HL-60 (cell line): ENCODE measurements around the gene GNAT1.

ENCODE experiments used
- DNase-seq, 2 experiments: peaks; one replicate each; pipeline ENCODE4 v3.0.0-alpha.2; 2010 to 2020; ENCODE audit warnings: low read depth in 1 of 2, low spot score in 1 of 2
- H3K27ac ChIP-seq: fragments of 250-450 bp; sonication (Bioruptor Pico); replicated peaks from 2 replicates; pipeline ENCODE4 v1.5.1; 2020; ENCODE audit warnings: mild to moderate bottlenecking, moderate library complexity
- H3K27me3 ChIP-seq: fragments of 250-450 bp; sonication (Bioruptor Pico); 2 replicates; pipeline ENCODE4 v1.5.1; 2021; ENCODE audit warnings: mild to moderate bottlenecking, moderate library complexity; ENCODE audit not compliant: insufficient read depth, poor library complexity, severe bottlenecking
- H3K4me3 ChIP-seq: replicated peaks from 2 replicates; pipeline ENCODE4 v1.5.1; 2011; ENCODE audit warnings: mild to moderate bottlenecking, control low read depth, low read length; ENCODE audit not compliant: insufficient read depth
- GABPA ChIP-seq: IDR thresholded peaks from 2 replicates; pipeline ENCODE4 v1.6.1; 2012; ENCODE audit warnings: low read depth
- POLR2AphosphoS5 ChIP-seq: IDR thresholded peaks from 2 replicates; pipeline ENCODE4 v1.6.1; 2012; ENCODE audit warnings: low read depth
- SPI1 ChIP-seq: IDR thresholded peaks from 2 replicates; pipeline ENCODE4 v1.6.1; 2012; ENCODE audit warnings: low read depth, mild to moderate bottlenecking, borderline replicate concordance
- TF ChIP-seq, protein P1 (sequence below): IDR thresholded peaks from 2 replicates; pipeline ENCODE4 v1.6.1; 2012; ENCODE audit warnings: low read depth; ENCODE audit not compliant: insufficient replicate concordance
- TF ChIP-seq, protein P2 (sequence below): IDR thresholded peaks from one replicate; pipeline ENCODE4 v1.5.1; 2011; ENCODE audit warnings: low read length, control low read depth, inconsistent platforms; ENCODE audit not compliant: insufficient read depth

The GNAT1 gene

DNA sequence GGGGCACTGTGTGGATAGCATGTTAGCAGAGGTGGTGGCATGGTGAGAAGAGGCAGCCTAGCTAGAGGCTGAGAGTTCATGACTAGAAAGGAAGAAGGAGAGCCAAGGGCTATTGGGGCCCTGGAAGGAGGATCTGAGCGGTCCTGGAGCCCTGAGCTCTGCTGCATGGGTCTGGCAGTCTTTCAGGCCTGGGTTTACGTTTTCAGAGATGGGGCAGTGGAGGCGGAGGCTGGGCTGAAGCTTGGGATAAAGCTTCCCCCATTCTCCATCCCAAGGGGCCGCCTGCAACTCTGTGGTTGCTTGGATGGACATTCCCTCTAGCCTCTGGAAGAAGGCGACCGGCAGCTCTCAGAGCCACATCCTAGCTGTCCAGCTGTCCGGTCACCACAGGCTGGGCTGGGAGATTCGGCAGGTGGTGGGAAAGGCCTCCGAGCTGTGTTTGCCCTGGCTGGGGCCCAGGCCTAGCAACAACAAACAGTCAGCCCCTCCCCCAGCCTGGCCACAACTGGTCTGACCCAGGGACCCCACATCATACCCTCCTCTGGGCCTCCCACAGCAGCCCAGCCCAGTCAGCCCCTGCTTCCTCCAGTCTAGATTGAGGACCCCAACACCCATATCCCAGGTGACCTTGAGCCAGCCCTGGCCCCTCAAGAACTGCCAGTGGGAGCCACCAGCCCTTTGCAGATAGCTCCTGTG lies 11.9 kb downstream of the GNAT1 start:
- no peak overlapping the region for H3K27ac ChIP-seq
- TF ChIP-seq SPI1: no peak
- no peak for TF ChIP-seq GABPA
- TF ChIP-seq, protein P1, sequence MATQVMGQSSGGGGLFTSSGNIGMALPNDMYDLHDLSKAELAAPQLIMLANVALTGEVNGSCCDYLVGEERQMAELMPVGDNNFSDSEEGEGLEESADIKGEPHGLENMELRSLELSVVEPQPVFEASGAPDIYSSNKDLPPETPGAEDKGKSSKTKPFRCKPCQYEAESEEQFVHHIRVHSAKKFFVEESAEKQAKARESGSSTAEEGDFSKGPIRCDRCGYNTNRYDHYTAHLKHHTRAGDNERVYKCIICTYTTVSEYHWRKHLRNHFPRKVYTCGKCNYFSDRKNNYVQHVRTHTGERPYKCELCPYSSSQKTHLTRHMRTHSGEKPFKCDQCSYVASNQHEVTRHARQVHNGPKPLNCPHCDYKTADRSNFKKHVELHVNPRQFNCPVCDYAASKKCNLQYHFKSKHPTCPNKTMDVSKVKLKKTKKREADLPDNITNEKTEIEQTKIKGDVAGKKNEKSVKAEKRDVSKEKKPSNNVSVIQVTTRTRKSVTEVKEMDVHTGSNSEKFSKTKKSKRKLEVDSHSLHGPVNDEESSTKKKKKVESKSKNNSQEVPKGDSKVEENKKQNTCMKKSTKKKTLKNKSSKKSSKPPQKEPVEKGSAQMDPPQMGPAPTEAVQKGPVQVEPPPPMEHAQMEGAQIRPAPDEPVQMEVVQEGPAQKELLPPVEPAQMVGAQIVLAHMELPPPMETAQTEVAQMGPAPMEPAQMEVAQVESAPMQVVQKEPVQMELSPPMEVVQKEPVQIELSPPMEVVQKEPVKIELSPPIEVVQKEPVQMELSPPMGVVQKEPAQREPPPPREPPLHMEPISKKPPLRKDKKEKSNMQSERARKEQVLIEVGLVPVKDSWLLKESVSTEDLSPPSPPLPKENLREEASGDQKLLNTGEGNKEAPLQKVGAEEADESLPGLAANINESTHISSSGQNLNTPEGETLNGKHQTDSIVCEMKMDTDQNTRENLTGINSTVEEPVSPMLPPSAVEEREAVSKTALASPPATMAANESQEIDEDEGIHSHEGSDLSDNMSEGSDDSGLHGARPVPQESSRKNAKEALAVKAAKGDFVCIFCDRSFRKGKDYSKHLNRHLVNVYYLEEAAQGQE: no peak
- TF ChIP-seq, protein P2, sequence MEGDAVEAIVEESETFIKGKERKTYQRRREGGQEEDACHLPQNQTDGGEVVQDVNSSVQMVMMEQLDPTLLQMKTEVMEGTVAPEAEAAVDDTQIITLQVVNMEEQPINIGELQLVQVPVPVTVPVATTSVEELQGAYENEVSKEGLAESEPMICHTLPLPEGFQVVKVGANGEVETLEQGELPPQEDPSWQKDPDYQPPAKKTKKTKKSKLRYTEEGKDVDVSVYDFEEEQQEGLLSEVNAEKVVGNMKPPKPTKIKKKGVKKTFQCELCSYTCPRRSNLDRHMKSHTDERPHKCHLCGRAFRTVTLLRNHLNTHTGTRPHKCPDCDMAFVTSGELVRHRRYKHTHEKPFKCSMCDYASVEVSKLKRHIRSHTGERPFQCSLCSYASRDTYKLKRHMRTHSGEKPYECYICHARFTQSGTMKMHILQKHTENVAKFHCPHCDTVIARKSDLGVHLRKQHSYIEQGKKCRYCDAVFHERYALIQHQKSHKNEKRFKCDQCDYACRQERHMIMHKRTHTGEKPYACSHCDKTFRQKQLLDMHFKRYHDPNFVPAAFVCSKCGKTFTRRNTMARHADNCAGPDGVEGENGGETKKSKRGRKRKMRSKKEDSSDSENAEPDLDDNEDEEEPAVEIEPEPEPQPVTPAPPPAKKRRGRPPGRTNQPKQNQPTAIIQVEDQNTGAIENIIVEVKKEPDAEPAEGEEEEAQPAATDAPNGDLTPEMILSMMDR: no peak
- no peak for TF ChIP-seq POLR2AphosphoS5
- peaks cover 51% of the 10 kb centered on the region for H3K27me3 ChIP-seq
- no peak overlapping the region for H3K4me3 ChIP-seq
- DNase-seq: no peak

DNA sequence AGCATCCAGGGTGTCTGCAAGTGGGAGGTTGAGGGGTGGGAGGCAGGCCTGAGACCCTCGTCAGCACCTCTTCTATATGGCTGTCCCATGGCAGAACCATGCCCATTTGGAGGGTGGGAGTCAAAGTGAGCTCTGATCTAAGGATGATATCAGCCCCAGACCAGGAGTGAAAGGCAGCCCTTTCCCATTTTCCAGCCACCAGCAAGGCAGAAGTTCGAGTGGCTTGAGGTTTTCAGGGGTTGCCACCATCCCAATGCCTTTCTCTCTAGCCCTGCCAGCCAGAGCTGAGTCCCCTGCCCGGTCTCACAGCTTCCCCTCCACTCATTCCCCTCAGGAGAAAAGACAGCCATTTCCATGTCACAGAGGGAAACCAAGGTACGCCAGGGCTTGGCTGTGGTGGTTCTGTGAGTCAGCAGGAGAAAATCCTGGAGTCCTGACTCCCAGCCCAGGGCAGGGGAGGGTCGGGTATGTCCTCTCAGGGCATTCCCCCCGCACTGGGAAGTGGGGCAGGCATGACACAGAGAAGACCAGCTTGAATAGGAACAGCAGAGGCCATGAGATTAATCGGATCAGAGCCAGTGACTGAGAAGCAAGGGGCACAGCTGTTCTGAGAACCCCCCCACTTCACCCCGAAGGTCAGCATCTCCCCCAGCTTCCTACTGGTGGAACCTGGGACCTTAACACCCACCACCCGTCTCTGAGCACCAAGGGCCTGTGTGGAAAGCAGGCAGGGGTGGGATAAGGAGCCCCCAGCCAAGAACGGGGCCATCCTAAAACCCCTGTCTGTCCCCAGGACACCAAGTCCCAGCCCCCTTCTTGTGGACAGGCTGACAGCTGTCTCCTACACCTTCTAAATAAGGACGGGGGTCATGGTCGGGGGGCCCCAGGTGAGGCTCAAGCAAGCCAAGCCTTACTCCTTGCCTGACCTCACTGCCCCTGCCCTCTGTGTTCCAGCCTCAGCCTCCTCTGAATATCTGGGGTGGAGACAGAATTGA lies 12.7 kb downstream of the GNAT1 start:
- H3K27me3 ChIP-seq: peaks cover 50% of the 10 kb centered on the region
- H3K27ac ChIP-seq: no peak overlapping the region
- H3K4me3 ChIP-seq: no peak overlapping the region
- no peak for DNase-seq
- TF ChIP-seq, protein P2: no peak
- TF ChIP-seq SPI1 (no peak), POLR2AphosphoS5 (no peak)
- TF ChIP-seq, protein P1: no peak

DNA sequence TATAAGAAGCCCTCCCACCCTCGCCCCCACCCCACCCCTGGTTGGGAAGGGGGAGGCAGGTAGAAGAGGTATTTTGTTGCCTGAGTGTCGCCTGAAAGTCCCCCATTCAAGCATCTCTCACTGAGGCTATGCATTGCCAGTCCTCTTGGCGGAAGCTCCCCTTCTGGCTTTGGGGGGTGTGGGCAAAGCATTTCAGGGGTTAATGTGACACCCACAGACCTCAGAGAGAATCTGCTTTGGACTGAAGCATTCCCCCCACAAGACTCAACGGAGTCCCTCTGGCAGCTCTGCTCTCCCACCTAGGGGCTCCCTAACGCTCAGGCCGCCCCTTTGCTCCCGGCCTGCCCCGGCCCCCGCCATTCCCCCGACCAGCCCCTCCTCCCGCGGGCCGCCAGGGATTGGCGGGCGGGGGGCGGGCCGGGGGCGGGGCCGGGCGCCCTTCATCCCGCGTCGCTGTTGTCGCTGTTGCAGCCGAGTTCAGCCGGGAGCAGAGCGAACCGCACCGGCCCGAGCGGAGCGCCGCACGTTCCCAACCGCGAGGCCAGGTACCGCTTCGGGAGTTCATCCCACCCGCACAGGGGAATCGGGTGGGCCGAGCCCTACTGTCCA lies 13.5 kb downstream of the GNAT1 start, which contains the start of gene SLC38A3:
Gene SLC38A3 (plus strand): TSS at position 468 of the 609 bp plus-strand sequence. CDS start 8,929 bp downstream, outside the sequence.
- Histone ChIP-seq H3K27me3 (peaks cover 49% of the 10 kb centered on the region), H3K4me3 (no peak within 1 kb of the TSS), H3K27ac (no peak within 1 kb of the TSS)
- TF ChIP-seq POLR2AphosphoS5 (no peak), SPI1 (no peak), GABPA (no peak)
- TF ChIP-seq, protein P1: no peak
- TF ChIP-seq, protein P2: no peak
- DNase-seq: no peak
